Calu3 (cell line): ENCODE data around the gene DDN. TPM values are rescaled to one million over a fixed set of nuclear protein-coding genes. Genes with fewer than 3 reads are reported as not detected.

Experiments used
- BruUV-seq: library from RNA; stranded (reverse); fragments of 400-500 nt; replicated peaks from 2 replicates; lab custom pipeline; 2021; lab: Mats Ljungman, UMichigan
- CTCF ChIA-PET: fragments of 300-600 bp; sonication (Branson Sonifier 250); formaldehyde crosslinking; loops from one replicate; lab custom pipeline; 2022; ENCODE audit warnings: antibody characterized with exemption; lab: Charles Lee
- DNase-seq: peaks from one replicate; pipeline ENCODE4 v3.0.0; 2022
- H3K27ac Mint-ChIP-seq: one replicate; pipeline ENCODE4 v1.8.0; 2022; ENCODE audit warnings: mixed read lengths; ENCODE audit not compliant: unreplicated experiment
- H3K27me3 Mint-ChIP-seq: one replicate; pipeline ENCODE4 v1.8.0; 2022; ENCODE audit warnings: mixed read lengths; ENCODE audit not compliant: unreplicated experiment
- H3K36me3 Mint-ChIP-seq: one replicate; pipeline ENCODE4 v1.8.0; 2022; ENCODE audit warnings: mild to moderate bottlenecking, moderate library complexity, mixed read lengths; ENCODE audit not compliant: insufficient read depth, unreplicated experiment
- H3K4me1 Mint-ChIP-seq: one replicate; pipeline ENCODE4 v1.8.0; 2022; ENCODE audit warnings: mild to moderate bottlenecking, low read depth, mixed read lengths; ENCODE audit not compliant: unreplicated experiment
- H3K4me3 Mint-ChIP-seq: one replicate; pipeline ENCODE4 v1.8.0; 2022; ENCODE audit warnings: mild to moderate bottlenecking, low read depth, moderate library complexity, mixed read lengths; ENCODE audit not compliant: unreplicated experiment
- H3K9me3 Mint-ChIP-seq: one replicate; pipeline ENCODE4 v1.8.0; 2022; ENCODE audit warnings: low read depth, mixed read lengths; ENCODE audit not compliant: unreplicated experiment
- intact Hi-C: fragments of 100-400 bp; cut with micrococcal nuclease; formaldehyde crosslinking; loops from one replicate; pipeline ENCODE4 v1.10.0; 2022; ENCODE audit not compliant: unreplicated experiment
- total RNA-seq: library from RNA; stranded (reverse); gene quantifications from 2 replicates; pipeline ENCODE4 v1.2.3, GENCODE V29; 2022
- TF ChIP-seq, protein P1 (sequence below): fragments of 200-600 bp; IDR thresholded peaks from one replicate; pipeline ENCODE4 v1.8.0; 2022; ENCODE audit warnings: antibody characterized with exemption; ENCODE audit not compliant: unreplicated experiment

Gene DDN
- total RNA-seq, 1 experiment from 2014 or later, result 0.21 TPM

DNA sequence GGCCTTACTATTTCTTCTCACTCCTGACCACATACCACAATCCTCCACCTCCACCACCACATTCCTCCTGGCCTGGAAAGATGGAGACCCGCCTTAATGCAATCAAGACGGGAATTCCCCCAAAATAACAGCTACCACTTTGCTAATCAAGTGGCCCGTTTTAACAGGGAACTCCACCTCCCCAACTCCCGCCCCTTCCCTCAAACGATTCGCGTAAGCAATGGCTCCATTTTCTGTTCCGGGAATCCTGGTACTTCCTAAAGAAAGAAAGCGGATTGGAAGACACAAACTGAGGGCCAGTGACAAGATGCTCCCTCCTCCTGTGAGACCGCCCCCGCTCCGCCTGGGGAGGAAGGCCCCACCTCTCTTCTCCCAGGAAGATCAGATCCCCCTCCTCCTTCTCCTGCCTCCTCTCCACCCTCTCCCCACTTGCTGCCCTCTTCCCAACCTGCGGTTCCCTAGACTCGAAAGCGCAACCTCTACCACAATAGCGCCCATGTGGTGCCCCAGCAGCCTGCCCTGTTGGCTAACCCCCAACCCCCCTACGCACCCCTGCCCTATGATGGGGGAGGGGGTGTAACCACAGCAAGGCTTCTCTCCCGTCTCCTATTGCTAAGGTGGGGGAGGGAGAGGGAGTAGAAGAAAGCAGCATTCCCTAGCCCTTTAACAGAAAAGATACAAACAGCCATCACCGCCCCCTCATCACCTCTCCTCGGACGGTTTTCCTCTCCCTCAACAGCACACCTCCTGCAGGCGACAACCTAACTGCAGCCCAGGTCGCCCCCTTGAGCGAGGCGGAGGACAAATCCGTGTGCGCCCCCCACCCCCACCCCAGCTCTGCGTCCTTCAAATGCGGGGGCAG lies 42.7 kb downstream of the DDN start:
- peak overlapping the region; percentile 98 for H3K4me3 Mint-ChIP-seq
- intact Hi-C loops, result no loop called here
- H3K27ac Mint-ChIP-seq, result peak overlapping the region; percentile 75
- H3K36me3 Mint-ChIP-seq, result peaks cover 32% of the 10 kb centered on the region
- DNase-seq, result peak; percentile 76
- BruUV-seq, result no TSS peak
- TF ChIP-seq, protein P1, sequence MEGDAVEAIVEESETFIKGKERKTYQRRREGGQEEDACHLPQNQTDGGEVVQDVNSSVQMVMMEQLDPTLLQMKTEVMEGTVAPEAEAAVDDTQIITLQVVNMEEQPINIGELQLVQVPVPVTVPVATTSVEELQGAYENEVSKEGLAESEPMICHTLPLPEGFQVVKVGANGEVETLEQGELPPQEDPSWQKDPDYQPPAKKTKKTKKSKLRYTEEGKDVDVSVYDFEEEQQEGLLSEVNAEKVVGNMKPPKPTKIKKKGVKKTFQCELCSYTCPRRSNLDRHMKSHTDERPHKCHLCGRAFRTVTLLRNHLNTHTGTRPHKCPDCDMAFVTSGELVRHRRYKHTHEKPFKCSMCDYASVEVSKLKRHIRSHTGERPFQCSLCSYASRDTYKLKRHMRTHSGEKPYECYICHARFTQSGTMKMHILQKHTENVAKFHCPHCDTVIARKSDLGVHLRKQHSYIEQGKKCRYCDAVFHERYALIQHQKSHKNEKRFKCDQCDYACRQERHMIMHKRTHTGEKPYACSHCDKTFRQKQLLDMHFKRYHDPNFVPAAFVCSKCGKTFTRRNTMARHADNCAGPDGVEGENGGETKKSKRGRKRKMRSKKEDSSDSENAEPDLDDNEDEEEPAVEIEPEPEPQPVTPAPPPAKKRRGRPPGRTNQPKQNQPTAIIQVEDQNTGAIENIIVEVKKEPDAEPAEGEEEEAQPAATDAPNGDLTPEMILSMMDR, result no peak
- no peaks in the 10 kb centered on the region for H3K9me3 Mint-ChIP-seq
- H3K4me1 Mint-ChIP-seq, result peaks cover 5% of the 10 kb centered on the region
- no peaks in the 10 kb centered on the region for H3K27me3 Mint-ChIP-seq
- CTCF ChIA-PET, result no interaction called here

DNA sequence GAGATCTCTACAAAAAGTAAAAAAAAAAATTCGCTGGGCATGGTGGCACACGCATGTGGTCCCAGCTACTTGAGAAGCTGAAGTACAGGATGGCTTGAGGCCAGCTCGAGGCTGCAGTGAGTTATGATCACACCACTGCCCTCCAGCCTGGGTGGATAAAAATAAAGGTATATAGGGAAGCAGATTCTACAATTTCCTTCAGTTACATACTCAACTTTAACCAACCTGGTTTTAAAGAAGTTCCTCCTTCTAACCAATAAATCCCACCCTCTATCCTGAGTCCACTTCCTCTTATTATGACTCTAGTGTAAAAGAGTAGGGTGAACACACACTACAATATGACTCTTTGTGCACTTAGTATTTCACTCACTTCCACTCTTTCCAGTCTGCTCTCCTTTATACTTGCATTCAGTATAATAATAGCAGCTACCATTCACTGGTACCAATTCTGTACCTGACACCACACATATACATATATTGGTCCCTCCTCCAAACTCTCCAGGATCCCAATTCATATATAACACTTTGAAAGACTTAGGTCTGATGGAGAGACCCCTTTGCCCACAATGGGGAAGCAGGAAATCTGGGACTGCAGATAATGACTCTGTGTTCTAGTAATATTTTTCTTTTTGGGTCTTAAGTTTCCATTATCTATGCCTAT lies 44.2 kb downstream of the DDN start:
- no peak overlapping the region for H3K27ac Mint-ChIP-seq
- BruUV-seq, result TSS peak; percentile 20
- H3K9me3 Mint-ChIP-seq, result no peaks in the 10 kb centered on the region
- H3K36me3 Mint-ChIP-seq, result peaks cover 32% of the 10 kb centered on the region
- no peak for DNase-seq
- no peaks in the 10 kb centered on the region for H3K27me3 Mint-ChIP-seq
- intact Hi-C loops, result no loop called here
- CTCF ChIA-PET, result no interaction called here
- H3K4me3 Mint-ChIP-seq, result no peak overlapping the region
- TF ChIP-seq, protein P1, result no peak
- no peaks in the 10 kb centered on the region for H3K4me1 Mint-ChIP-seq

DNA sequence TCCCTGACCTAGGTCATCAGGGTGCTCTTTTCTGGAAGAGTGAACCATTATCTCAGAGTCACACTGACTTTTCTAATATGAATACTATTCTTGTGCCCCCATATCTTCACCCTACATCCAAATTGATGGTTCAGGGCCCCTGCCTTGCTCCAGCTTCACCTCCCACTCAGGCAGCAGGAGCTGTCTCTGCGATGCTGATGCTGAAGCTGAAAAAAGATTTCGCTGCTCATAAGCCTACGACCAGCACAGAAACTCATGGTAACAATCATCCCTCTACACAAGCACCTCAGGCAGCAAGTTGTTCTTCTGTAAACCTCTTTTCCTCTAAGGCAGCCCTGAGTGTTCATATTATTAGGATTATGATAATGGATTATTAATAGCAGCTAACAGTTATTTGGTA lies 45.1 kb downstream of the DDN start:
- CTCF ChIA-PET, result interaction anchor here (0.6 kb wide), 1 partner anchor 557 kb away, joined by 3 read pairs; no protein-coding TSS in a partner anchor
- TF ChIP-seq, protein P1, result no peak
- no peak for DNase-seq
- Mint-ChIP-seq H3K36me3 (peaks cover 32% of the 10 kb centered on the region), H3K4me1 (no peaks in the 10 kb centered on the region), H3K9me3 (no peaks in the 10 kb centered on the region), H3K27ac (no peak overlapping the region), H3K27me3 (no peaks in the 10 kb centered on the region), H3K4me3 (no peak overlapping the region)
- no TSS peak for BruUV-seq
- intact Hi-C loops, result no loop called here

DNA sequence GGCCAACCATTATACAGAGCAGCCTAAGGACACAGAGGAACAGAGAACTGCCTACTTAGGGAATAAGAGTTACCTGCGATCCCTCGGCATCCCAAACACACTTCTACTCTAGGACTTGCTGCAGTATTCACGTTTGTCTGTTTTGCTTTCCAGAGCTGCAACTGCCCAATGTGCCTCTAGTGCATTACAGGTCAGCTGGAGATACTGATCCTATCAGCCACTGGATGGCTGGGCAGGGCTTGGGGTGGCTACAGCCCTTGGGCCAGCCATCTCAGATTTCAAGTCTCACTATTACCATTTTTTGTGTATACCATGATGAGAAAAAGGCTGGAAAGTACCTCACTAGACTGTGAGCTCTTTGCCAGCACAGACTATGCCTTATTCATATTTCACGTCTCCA lies 46.5 kb downstream of the DDN start:
- H3K27me3 Mint-ChIP-seq, result no peaks in the 10 kb centered on the region
- TF ChIP-seq, protein P1, result no peak
- H3K4me1 Mint-ChIP-seq, result no peaks in the 10 kb centered on the region
- BruUV-seq, result no TSS peak
- DNase-seq, result no peak
- H3K36me3 Mint-ChIP-seq, result peaks cover 33% of the 10 kb centered on the region
- CTCF ChIA-PET, result interaction anchor here (1.2 kb wide), 1 partner anchor 62 kb away, joined by 3 read pairs; no protein-coding TSS in a partner anchor
- no peaks in the 10 kb centered on the region for H3K9me3 Mint-ChIP-seq
- no peak overlapping the region for H3K4me3 Mint-ChIP-seq
- intact Hi-C loops, result no loop called here
- H3K27ac Mint-ChIP-seq, result no peak overlapping the region
